Fibroblast of skin of right quadriceps (primary cell): ENCODE data around the gene SREBF2.

ENCODE experiments used
- DNase-seq: peaks from one replicate; pipeline ENCODE4 v3.0.0-alpha.2; 2013

The SREBF2 gene

DNA sequence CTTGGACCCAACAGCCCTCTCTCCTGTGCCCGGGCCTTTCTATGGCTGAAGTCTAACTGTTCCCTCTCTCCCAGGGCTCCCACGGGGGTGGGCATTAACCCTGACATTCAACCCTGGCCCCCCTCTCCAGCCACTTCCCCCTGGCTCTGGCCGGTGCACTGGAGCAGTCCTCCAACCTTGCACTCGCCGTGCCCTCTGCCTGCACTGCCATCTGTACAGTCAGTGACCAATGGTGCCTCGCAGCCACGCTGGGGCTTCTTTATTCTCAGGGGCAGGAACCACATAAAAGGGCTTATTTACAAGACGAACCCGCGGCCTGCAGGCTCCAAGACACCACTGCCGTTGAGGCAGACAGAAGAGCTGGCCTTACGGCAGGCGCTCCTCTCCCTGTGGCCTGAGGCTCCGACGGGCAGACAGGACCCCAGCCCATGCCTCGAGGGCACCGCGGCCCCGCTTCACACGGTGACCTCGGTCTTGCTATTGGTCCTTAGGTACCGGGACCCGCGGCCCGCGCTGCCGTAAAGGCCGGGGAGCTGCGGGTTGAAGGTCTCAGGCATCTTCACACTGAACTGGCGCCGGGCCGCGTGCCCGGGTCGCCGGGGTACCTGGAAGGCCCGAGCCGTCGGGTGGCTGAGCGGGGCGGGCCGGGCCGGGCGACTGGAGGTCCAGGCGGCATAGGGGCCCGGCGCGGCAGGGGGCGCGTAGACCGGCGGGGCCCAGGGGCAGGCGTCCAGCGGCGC lies 76.6 kb downstream of the SREBF2 start:
- no peak for DNase-seq

DNA sequence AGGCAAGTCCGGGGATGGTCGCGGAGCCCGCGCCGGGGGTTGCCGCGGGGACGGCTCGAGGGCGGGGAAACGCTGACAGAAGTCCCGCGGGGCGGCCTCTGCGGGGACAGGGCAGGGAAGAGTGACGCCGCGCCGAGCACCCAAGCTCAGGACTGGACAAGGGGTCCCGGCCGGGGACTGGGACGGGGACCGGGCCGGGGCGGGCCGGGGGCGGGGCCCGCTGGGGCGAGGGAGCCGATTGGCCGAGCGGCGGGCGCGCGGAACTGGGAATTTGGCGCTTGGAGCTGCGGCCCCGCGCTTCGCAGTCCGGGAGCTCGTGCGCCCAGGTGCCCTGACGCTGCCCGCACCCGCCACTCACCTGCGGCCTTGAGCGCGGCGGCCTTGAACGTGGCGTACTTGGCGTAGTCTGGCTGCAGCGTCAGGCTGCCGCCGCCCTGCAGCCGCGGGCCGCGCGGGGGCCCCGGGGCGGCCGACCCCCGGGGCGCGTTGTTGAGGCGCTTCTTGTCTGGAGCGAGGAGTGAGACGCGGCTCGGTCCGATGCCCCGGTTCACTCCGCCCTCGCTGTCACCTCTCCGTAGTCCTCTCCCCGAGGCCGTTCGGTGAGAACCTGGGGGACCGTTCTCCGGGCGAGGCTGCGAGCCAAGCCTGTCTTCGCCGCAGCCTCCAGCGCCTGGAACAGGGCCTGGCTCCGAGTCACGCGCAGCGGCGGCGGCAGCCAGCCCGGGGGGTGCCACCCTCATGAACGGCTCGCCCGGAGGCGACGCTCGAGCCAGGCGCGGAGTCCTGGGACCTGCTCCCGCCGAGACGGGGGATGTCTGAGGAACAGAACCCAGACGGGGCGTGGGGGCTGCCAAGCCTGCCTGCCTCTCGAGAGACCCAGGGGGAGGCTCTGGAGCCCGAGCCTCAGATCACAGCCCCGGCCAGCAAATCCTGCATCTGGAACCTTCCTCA lies 77.4 kb downstream of the SREBF2 start:
- DNase-seq, result no peak

DNA sequence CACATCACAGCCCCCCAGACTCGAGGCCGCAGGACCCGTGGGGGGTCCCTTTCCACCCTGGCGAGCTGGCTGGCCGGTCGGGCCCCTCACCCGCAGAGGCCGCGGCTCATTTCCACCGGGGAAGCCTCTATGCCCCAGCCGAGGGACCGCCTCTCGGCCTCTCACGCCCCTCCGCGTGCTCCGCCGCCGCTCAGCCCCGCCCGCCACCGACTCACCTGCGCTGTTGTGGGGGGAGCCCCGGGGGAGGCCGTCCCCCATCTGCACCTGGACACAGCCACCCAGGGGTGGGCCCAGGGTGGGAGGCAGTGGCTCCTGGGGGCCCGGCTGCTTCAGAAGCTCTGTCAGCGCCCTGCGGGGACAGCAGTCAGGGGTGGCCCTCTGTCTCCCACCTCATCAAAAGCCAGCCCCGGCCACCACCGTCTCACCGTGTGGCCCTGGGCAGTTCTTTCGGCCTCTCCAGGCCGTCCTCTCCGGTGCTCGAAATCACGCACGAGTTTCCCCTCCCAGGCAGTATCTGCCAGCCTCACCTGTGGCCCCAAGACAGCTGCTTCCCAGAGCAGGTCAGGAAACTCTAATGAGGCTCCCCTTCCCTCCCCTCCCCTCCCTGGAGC lies 78.2 kb downstream of the SREBF2 start:
- no peak for DNase-seq

DNA sequence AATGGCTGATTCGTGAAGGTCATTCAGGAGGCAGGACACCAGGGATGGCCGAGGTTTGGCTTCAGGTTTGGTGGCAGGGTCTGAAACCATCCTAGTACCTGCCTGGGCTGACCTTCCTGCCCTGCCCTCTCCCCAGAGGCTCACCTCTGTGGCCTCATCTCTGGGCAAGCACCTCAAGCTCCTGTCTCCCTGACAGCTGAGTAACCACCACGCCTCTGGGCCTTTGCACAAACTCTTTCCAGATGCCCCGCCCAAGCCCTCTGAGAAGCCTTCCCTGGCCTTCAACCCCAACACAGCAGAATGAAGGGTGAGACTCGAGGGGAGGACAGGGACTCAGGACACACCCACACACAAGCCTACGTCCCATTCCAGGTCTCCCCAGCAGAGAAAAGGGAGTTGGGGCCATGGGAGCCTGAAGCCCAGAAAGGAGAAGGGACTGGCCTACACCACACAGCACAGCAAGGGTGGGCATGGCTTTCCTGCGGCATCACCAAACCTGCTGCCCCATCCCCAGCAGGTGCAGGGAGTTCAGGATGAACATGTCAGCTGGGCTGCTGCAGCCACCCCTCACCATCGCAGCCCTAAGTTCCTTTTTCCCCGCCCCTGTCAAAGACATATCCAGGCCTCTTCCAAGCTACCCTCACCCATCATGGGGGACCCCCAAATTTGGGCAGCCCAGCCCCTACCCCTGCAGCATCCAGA lies 79.6 kb downstream of the SREBF2 start:
- DNase-seq, result no peak

DNA sequence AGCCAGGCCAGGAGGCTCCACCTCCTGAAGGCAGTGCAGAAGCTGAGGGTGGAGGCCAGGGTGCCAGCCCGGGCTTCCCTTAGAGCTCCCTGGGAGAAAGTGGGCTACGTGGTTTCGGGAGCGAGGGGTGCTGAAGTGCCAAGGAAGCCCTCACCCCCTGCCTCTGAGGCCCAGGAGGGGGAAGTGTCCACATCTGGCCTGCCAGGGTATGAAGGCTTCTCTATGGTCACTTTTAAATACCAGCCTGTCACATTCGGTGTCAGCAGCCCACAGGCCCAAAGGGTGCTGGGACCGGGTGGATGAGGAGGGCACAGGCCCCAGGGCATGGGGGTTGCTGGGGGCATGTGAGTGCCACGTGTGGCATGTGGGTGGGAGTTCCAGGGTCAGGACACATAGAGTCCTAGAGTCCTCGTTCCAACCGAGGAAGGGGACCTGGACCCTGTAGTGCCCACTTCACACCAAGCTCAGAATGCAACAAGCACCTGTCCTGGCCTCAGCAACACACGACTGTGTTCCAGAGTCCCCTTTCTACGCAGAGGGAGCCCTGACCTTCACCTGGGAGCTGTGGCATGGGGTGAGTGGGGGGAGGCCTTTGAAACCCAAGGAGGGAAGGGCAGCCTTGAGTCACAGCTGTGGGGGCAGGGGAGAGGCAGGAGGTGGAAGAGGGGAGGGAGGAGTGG lies 80.3 kb downstream of the SREBF2 start:
- no peak for DNase-seq

DNA sequence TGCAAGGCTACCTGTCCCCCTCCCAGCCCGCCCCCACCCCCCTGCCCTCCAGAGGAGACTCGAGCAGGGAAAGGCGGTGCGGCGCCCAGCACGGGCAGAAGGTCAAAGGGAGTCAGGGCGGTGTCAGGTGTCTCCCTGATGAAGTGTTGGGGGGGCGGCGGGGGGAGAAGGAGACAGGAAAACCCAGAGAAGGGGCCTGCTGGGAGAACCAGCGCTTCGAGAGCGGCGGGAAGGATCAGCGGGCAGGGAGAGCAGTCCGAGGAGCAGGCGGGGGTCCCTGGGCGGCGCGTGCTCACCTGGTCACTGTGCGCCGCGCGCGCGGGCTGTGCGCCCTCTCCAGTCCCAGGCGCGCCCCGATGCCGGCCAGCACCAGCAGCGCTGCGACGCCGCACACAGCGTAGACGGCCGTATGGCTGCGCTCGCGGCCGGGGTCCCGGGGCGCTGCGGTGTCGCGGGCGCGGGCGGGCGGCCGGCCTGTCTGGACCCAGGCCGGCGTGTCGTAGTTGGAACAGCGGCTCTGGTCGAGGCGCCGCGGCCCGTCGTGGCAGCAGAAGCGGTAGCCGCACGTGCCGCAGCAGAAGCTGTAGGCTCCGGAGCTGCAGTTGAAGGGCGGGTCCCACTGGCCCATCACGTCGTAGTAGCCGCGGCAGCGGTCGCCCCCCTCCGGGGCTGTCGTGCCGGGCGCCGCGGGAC lies 81.1 kb downstream of the SREBF2 start:
- DNase-seq, result no peak

DNA sequence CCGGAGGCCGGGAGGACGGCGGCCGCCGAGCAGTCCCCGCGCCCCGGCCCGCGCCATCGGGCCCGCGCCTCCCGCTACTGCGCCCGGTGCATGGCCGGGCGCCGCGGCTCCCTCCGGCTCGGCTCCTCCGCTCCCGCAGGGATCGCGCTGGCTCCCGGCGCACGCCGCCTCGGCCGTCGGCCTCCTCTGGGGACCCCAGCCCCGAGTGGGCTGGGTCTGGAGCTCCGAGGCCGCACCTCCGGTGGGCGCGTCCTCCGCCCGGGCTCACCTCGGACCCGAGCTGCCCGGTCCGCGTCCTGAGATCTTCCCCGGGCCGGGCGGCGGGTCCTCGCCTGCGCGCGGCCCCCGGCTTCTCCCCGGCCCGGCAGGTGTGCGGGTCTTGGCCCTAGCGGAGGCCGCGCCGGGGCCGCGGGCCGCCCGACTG lies 81.7 kb downstream of the SREBF2 start:
- DNase-seq, result no peak

DNA sequence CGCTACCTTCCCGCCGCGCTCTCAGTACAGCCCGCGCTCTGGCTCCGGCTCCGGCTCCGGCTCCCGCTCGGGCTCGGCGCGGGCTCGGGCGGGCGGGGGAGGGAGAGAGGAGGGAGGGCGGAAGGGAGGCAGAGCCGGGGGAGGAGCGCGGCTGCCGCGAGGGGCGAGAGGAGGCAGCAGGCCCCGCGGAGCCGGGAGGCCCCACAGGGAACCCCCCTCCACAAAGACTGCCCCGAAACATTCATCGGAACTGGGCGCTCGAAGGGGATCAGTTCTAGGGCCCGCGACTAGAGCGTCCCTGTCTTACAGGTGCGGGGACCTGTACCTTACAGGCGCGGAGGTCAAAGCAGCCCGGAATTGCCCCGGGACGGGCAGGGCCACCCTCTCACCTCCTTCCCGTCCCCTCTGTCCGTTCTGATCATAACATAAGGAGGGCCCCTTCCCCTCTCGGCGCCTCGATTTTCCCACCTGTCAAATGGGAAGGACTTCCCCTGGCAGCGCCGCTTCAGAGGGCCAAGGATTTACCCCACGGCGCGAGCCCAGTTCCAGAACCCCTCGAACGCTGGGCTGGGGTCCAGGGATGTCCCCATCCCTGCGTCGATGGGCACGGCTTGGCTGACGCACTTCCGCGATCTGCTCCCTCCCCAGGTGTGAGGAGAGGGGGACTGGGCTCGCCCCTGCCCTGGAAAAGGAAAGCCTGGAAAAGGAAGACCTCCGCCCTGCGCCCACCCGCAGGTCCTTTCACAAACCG lies 82.3 kb downstream of the SREBF2 start, which contains the start of gene SHISA8:
Gene SHISA8, minus strand, starts transcription at position 40 of the 751 bp plus-strand sequence. CDS start 407 bp downstream, outside the sequence.
- DNase-seq, result peak; percentile 32

DNA sequence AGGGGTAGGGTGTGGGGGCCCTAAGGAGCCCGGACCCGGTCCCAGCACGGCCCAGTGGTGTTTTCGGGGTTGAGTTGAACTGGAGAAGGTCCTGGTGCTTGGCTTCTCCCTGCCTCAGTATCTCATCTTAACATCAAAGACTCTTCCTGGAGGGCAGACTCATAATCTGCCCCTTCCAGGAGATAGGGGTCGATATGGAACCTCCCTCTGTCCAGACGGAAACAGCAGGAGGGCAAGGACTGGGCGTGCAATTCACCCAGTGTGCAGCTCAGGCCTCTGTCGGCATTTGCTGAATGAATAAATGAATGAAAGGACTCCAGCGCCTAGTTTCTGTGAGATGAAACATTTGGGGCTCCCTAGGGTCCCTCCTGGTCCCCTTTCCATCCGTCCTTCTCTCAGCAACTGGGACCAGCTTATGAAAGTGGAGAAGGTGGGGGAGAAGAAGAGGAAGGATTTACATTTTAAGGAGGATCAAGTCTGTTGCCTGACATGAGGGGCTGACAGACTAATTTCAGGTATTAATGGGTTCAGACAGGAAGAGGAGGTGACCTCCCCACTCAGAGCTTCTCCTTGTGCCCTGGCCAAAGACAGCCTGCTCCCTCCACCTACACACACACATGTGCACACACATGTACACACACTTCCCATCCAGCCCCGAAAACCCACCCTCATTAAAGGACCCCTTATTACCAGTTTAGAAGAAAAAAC lies 83.0 kb downstream of the SREBF2 start:
- DNase-seq, result no peak

DNA sequence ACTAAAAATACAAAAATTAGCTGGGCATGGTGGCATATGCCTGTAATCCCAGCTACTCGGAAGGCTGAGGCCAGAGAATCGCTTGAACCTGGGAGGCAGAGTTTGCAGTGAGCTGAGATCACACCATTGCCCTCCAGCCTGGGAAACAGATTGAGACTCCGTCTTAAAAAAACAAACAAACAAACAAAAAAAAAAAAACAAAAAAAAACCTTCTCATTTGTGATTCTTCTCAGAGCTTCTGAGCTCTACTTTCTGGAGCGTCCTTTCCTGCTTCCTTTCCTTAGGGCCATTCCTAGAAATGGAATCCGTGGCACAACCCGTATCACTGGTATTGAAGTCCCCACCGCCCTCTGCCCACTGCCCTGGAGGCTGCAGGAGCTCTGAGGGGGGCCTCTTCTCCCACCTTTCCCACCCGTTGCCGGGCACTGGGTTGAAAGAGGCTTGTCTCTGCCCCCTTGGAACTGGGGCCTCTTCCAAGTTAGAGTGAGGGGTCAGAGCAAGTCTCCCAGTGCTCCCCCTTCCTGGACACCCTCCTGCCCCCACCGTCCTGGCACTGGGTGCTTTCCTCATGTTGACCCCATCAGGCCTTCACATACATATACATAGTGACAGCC lies 83.9 kb downstream of the SREBF2 start:
- DNase-seq, result no peak

DNA sequence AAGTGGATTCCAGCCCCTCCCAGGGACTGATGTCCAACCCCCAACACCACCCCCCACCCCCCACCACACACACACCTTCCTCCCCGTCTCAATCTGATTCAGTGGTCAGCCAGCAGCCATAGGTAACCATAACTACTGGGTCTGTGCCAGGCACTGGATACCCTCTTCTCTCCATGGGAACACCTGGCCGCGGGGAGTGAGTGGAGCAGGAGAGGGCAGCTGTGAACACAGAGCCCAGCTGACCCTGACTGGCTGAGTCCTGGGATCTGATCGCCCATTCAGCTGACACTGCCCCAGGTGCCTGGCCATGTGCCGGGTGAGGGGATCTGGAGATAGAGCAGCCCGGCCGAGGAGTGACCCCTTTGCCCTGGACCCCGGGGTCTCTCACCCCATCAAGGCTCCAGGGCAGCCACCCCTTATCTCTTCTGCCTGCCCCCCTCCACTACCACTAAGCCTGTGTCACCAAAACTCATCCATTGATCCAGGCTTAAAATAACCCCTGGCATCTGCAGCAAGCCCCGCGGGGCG lies 84.5 kb downstream of the SREBF2 start:
- DNase-seq, result no peak

DNA sequence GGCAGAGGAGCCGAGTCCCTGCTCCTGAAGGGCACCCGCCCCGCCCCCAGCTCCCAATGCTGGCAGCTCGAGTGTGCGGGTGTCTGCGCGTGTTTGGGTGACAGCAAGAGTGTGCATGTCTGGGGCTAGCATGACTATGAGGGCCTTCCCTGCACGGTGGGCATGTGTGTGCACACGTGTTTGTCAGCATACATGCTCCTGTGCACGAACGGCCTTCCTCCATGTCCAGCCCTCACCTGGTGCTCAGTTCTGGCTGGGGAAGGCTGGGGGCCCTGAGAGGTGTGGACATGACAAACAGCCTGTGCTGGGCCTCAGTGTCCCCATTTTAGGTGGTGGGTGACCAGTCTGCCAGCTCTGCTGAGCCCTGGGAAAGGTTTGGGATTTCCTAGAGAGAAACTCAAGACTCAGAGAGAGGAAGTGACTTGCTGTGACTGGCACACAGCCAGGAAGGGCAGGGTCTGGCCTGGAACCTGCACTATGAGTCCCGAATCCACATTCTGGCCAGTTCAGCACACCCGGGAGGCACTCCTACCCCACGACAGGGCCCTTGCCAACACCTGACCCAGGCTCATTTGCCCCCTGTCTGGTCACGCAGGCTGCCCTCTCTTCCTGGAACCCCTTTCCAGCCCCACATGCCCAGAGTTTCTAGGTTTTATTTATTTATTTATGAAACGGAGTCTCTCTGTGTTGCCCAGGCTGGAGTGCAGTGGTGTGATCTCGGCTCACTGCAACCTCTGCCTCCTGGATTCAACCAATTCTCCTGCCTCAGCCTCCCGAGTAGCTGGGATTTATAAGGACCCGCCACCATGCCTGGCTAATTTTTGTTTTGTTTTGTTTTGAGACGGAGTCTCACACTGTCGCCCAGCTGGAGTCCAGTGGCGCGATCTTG lies 85.2 kb downstream of the SREBF2 start:
- peak; percentile 58 for DNase-seq

DNA sequence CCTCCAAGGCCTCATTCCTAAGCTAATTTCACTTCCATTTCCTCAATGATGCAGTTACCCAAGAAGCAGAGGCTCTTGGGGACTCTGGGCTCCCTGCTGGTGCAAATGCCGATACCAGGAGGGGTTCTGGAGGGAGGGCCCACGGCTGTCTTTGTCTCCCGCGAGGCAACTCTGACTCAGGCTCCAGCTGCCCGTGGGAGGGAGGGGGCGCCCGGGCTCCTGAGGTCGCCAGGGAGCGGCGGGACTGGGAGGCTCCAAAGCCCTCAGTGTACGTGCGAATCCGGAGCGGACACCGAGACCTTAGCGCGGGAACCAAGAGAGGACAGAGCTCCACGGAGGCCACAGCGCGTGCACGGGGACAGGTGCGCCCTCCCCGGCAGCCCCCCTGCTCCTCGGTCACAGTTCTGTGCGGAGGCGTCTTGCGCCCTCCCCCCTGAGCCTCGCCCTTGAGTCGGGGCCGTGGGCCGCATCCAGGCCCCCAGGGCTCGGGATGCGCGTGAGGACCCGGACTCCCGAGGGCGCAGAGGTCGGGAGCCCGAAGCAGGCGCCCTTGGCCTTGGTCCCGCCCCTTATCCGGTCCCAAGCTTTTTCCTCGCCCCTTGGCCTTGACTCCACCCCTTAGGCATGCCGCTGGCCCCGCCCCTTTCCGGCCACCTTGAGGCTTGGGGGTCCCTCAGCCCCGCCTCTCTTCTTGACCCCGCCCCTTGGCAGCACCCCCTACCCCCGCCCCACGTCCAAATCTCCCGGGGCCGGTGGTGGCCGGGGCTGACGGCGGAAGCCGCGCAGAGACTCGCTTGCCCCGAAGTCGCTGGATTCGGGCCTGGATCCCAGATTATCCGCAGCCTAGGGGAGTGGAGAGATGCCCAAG lies 86.7 kb downstream of the SREBF2 start:
- peak; percentile 26 for DNase-seq

DNA sequence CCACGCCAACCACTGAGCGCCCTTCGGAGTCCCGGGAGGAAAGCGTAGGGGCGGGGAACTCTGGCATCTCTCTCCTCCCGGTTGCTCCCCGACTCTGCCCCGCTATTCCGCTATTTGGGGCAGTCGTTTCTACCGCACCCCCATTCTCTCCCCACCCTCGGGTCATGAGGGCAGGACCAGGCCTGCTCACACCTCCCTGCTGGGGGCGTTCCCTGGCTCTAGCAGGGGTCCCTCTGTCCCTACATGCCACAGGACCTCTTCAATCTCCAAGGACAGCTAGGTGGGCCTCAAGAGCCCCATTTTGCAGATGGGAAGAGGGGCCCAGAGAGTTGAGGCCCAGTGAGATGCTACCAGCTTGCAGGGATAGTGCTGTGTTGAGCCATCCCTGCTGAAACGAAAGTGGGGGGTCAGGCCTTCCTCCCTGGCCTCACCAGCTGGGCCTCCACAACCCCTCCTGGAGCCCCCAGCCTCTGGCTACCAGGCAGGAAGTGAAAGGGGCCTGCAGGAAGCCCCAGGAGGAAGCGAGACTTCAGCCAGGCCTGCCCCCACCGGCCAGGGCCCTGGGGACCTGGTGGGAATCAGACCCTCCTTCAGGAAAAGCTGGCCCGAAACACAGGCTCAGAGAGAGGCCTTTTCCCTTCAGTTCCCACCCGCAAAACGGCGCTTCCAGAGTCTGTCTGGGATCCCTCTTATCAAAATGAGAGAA lies 87.5 kb downstream of the SREBF2 start:
- DNase-seq, result no peak

DNA sequence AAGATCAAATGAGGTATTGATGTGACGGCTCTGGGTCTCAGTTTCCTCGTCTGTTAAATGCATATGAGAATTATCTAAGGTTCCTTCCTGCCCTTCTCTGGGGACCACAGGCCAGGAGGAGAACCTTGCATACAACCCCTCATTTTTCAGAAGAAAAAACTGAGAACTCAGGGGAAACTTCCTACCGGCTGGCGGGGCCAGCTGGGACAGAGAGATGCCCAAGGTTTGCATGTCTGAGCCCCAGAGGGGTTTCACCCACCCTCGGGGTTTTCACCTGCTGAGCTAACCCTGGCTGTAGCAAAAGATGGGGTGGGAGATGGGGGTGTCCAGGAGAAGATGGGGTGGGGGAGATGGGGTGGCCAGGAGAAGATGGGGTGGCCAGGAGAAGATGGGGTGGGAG lies 89.4 kb downstream of the SREBF2 start:
- DNase-seq, result no peak

DNA sequence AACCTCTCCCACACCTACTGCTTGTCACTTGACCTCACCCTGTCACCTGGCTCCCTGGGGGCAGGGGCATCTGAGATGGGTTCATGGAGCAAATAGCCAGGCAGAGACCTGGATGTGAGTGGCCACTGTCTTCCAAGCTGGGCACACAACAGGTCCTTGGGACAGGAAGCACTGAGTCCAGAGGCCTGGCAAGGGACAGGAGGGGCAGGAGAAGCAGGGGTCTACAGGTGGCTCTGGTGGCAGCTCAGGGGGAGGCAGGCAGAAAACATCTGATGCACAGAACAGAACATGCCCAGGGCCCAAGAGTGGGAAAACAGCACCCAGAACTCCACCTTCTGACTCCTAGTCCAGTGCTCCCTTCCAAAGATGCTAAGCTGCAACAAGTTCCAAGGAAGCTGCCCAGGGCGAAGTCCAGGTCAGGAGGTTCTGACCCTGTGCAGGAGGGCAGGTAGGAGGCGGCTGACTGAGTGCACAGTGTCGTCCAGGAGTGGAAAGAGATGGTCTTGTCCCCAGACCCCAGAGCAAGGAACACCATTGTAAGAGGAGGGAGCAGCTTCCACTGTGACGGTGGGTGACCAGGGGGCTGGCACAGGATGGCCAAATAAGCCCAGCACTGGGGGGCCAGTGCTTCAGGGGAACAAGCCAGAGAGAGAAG lies 90.2 kb downstream of the SREBF2 start:
- DNase-seq, result no peak
